CD4-positive, alpha-beta memory T cell (primary cell): ENCODE measurements around the gene UTP25. TPM values are rescaled to one million over a fixed set of nuclear protein-coding genes. Genes with fewer than 3 reads are reported as not detected.

ENCODE experiments used
- CTCF ChIA-PET: fragments of 350-600 bp; sonication (Branson Sonifier 250); formaldehyde crosslinking; loops from one replicate; lab custom pipeline; 2021; ENCODE audit warnings: inconsistent platforms; ENCODE audit not compliant: partially characterized antibody; lab: Charles Lee
- POLR2A ChIA-PET: fragments of 350-600 bp; sonication (Branson Sonifier 250); formaldehyde crosslinking; loops from one replicate; lab custom pipeline; 2021; ENCODE audit not compliant: partially characterized antibody; lab: Charles Lee
- DNase-seq, 5 donors: peaks; one replicate each; pipeline versions ENCODE4 v3.0.0 to v3.0.0-alpha.2; 2020 to 2022; ENCODE audit warnings: mixed read lengths in 1 of 5
- H3K27ac ChIP-seq: one replicate; pipeline ENCODE4 v1.7.0; 2013; ENCODE audit warnings: low read depth, low read length
- H3K27me3 ChIP-seq: 2 replicates; pipeline ENCODE4 v1.7.0; 2013; ENCODE audit warnings: mild to moderate bottlenecking, low read length, moderate library complexity; ENCODE audit not compliant: insufficient read depth
- H3K36me3 ChIP-seq: 2 replicates; pipeline ENCODE4 v1.7.0; 2013; ENCODE audit warnings: mild to moderate bottlenecking, low read length, moderate library complexity; ENCODE audit not compliant: insufficient read depth
- H3K4me1 ChIP-seq: 2 replicates; pipeline ENCODE4 v1.7.0; 2013; ENCODE audit warnings: mild to moderate bottlenecking, low read length, moderate library complexity; ENCODE audit not compliant: insufficient read depth
- H3K4me3 ChIP-seq, 2 donors: one replicate each; pipeline ENCODE4 v1.7.0; 2013; ENCODE audit warnings: low read length in 2 of 2, mild to moderate bottlenecking in 1 of 2
- H3K9me3 ChIP-seq, 2 donors: one replicate each; pipeline ENCODE4 v1.7.0; 2013; ENCODE audit warnings: low read length in 2 of 2, control low read depth in 1 of 2; ENCODE audit not compliant: control insufficient read depth in 1 of 2
- H3K27ac Mint-ChIP-seq, 7 donors: one replicate each; pipeline ENCODE4 v1.8.0; 2020 to 2021; ENCODE audit warnings: mixed read lengths in 7 of 7, mild to moderate bottlenecking in 6 of 7, inconsistent platforms in 3 of 7, moderate library complexity in 3 of 7
- H3K27me3 Mint-ChIP-seq, 2 donors: one replicate each; pipeline ENCODE4 v1.8.0; 2020 to 2021; ENCODE audit warnings: mixed read lengths in 2 of 2
- H3K36me3 Mint-ChIP-seq, 2 donors: one replicate each; pipeline ENCODE4 v1.8.0; 2020 to 2021; ENCODE audit warnings: mixed read lengths in 2 of 2, inconsistent platforms in 1 of 2, mild to moderate bottlenecking in 1 of 2
- H3K4me1 Mint-ChIP-seq, 4 donors: one replicate each; pipeline ENCODE4 v1.8.0; 2020 to 2021; ENCODE audit warnings: mixed read lengths in 4 of 4, mild to moderate bottlenecking in 1 of 4
- H3K4me3 Mint-ChIP-seq, 8 donors: one replicate each; pipeline ENCODE4 v1.8.0; 2020 to 2021; ENCODE audit warnings: mixed read lengths in 8 of 8, mild to moderate bottlenecking in 7 of 8, moderate library complexity in 6 of 8, inconsistent platforms in 3 of 8
- H3K9me3 Mint-ChIP-seq, 8 donors: one replicate each; pipeline ENCODE4 v1.8.0; 2020 to 2021; ENCODE audit warnings: mixed read lengths in 8 of 8, mild to moderate bottlenecking in 5 of 8, inconsistent platforms in 3 of 8, moderate library complexity in 1 of 8
- intact Hi-C: fragments of 100-400 bp; cut with micrococcal nuclease; formaldehyde crosslinking; loops from one replicate; pipeline ENCODE4 v1.15.1; 2023
- polyA plus RNA-seq, 2 donors: library from polyadenylated mRNA; unstranded; fragments of 300-500 nt; fragmentation: Illumina TruSeq; gene quantifications; one replicate each; pipeline ENCODE4 v1.2.3, GENCODE V29; 2021
- total RNA-seq, 2 experiments: library from RNA; stranded (reverse); gene quantifications; one replicate each; pipeline ENCODE4 v1.2.3, GENCODE V29; 2021

The UTP25 gene
- total and polyA plus RNA-seq, 4 experiments from 2014 or later: 3.7 to 13.6 (median 9.4) TPM

GRCh38 chr1:209877087-209877764 lies 49.5 kb downstream of the UTP25 start:
- Mint-ChIP-seq H3K36me3 (no peaks in the 10 kb centered on the region), H3K4me3 (no peak overlapping the region), H3K27me3 (peaks cover 24 to 35% of the 10 kb centered on the region in 2 donors), H3K4me1 (peaks cover 0 to 1% (median 0%) of the 10 kb centered on the region in 4 donors), H3K9me3 (no peaks in the 10 kb centered on the region), H3K27ac (no peak overlapping the region)
- POLR2A ChIA-PET: no interaction called here
- intact Hi-C loops: no loop called here
- Histone ChIP-seq H3K27me3 (no peaks in the 10 kb centered on the region), H3K36me3 (no peaks in the 10 kb centered on the region), H3K9me3 (no peaks in the 10 kb centered on the region), H3K4me1 (no peaks in the 10 kb centered on the region), H3K27ac (no peak overlapping the region), H3K4me3 (no peak overlapping the region)
- DNase-seq: no peak
- CTCF ChIA-PET: no interaction called here

GRCh38 chr1:209878964-209879363 lies 51.2 kb downstream of the UTP25 start:
- CTCF ChIA-PET: no interaction called here
- intact Hi-C loops: no loop called here
- Mint-ChIP-seq H3K4me1 (peaks cover 0 to 1% (median 0%) of the 10 kb centered on the region in 4 donors), H3K36me3 (no peaks in the 10 kb centered on the region), H3K27ac (no peak overlapping the region), H3K4me3 (no peak overlapping the region), H3K27me3 (peaks cover 21 to 30% of the 10 kb centered on the region in 2 donors), H3K9me3 (no peaks in the 10 kb centered on the region)
- no peaks in the 10 kb centered on the region for H3K27me3 ChIP-seq
- no peak overlapping the region for H3K27ac ChIP-seq
- H3K9me3 ChIP-seq: no peaks in the 10 kb centered on the region
- H3K4me3 ChIP-seq: no peak overlapping the region
- POLR2A ChIA-PET: no interaction called here
- H3K4me1 ChIP-seq: no peaks in the 10 kb centered on the region
- no peaks in the 10 kb centered on the region for H3K36me3 ChIP-seq
- DNase-seq: no peak

GRCh38 chr1:209879539-209879938 lies 51.8 kb downstream of the UTP25 start:
- no peaks in the 10 kb centered on the region for H3K36me3 Mint-ChIP-seq
- no peaks in the 10 kb centered on the region for H3K9me3 ChIP-seq
- ChIA-PET POLR2A (no interaction called here), CTCF (no interaction called here)
- intact Hi-C loops: no loop called here
- no peaks in the 10 kb centered on the region for H3K9me3 Mint-ChIP-seq
- no peaks in the 10 kb centered on the region for H3K27me3 ChIP-seq
- no peak overlapping the region for H3K27ac Mint-ChIP-seq
- peaks cover 23 to 32% of the 10 kb centered on the region in 2 donors for H3K27me3 Mint-ChIP-seq
- no peak overlapping the region for H3K4me3 ChIP-seq
- no peaks in the 10 kb centered on the region for H3K36me3 ChIP-seq
- H3K4me1 ChIP-seq: no peaks in the 10 kb centered on the region
- no peak for DNase-seq
- H3K4me3 Mint-ChIP-seq: no peak overlapping the region
- peaks cover 0 to 1% (median 0%) of the 10 kb centered on the region in 4 donors for H3K4me1 Mint-ChIP-seq
- no peak overlapping the region for H3K27ac ChIP-seq

GRCh38 chr1:209880031-209880430 lies 52.3 kb downstream of the UTP25 start:
- no peaks in the 10 kb centered on the region for H3K9me3 ChIP-seq
- CTCF ChIA-PET: no interaction called here
- no peaks in the 10 kb centered on the region for H3K27me3 ChIP-seq
- no peak overlapping the region for H3K27ac ChIP-seq
- H3K4me3 Mint-ChIP-seq: no peak overlapping the region
- DNase-seq: no peak
- H3K27me3 Mint-ChIP-seq: peaks cover 20 to 32% of the 10 kb centered on the region in 2 donors
- H3K36me3 Mint-ChIP-seq: no peaks in the 10 kb centered on the region
- no peaks in the 10 kb centered on the region for H3K36me3 ChIP-seq
- H3K4me3 ChIP-seq: no peak overlapping the region
- no peaks in the 10 kb centered on the region for H3K4me1 ChIP-seq
- POLR2A ChIA-PET: no interaction called here
- H3K4me1 Mint-ChIP-seq: peaks cover 0 to 1% (median 0%) of the 10 kb centered on the region in 4 donors
- intact Hi-C loops: no loop called here
- H3K9me3 Mint-ChIP-seq: no peaks in the 10 kb centered on the region
- no peak overlapping the region for H3K27ac Mint-ChIP-seq

- POLR2A ChIA-PET: no interaction called here
- no peaks in the 10 kb centered on the region for H3K27me3 ChIP-seq
- H3K9me3 ChIP-seq: no peaks in the 10 kb centered on the region
- intact Hi-C loops: no loop called here
- H3K27me3 Mint-ChIP-seq: peaks cover 26 to 34% of the 10 kb centered on the region in 2 donors
- peaks cover 0 to 1% (median 0%) of the 10 kb centered on the region in 4 donors for H3K4me1 Mint-ChIP-seq
- H3K4me1 ChIP-seq: no peaks in the 10 kb centered on the region
- H3K27ac ChIP-seq: no peak overlapping the region
- H3K36me3 ChIP-seq: no peaks in the 10 kb centered on the region
- H3K27ac Mint-ChIP-seq: no peak overlapping the region
- no peak overlapping the region for H3K4me3 ChIP-seq
- no peaks in the 10 kb centered on the region for H3K9me3 Mint-ChIP-seq
- H3K36me3 Mint-ChIP-seq: no peaks in the 10 kb centered on the region
- no peak overlapping the region for H3K4me3 Mint-ChIP-seq
- CTCF ChIA-PET: interaction anchor here (1.1 kb wide), 1 partner anchor 108 kb away, joined by 3 read pairs; no protein-coding TSS in a partner anchor
- DNase-seq: no peak
Measured at GRCh38 chr1:209881619-209882018, 53.8 kb downstream of the UTP25 start.

GRCh38 chr1:209882286-209882685 lies 54.5 kb downstream of the UTP25 start:
- no peak overlapping the region for H3K4me3 Mint-ChIP-seq
- Histone ChIP-seq H3K9me3 (no peaks in the 10 kb centered on the region), H3K4me3 (no peak overlapping the region), H3K27ac (no peak overlapping the region), H3K4me1 (no peaks in the 10 kb centered on the region), H3K27me3 (no peaks in the 10 kb centered on the region), H3K36me3 (no peaks in the 10 kb centered on the region)
- H3K4me1 Mint-ChIP-seq: peaks cover 0 to 1% (median 0%) of the 10 kb centered on the region in 4 donors
- no peaks in the 10 kb centered on the region for H3K36me3 Mint-ChIP-seq
- peaks cover 31 to 39% of the 10 kb centered on the region in 2 donors for H3K27me3 Mint-ChIP-seq
- H3K9me3 Mint-ChIP-seq: no peaks in the 10 kb centered on the region
- intact Hi-C loops: no loop called here
- ChIA-PET POLR2A (no interaction called here), CTCF (no interaction called here)
- no peak overlapping the region for H3K27ac Mint-ChIP-seq
- DNase-seq: no peak

- Histone ChIP-seq H3K4me3 (no peak overlapping the region), H3K9me3 (no peaks in the 10 kb centered on the region), H3K36me3 (no peaks in the 10 kb centered on the region), H3K4me1 (no peaks in the 10 kb centered on the region), H3K27me3 (no peaks in the 10 kb centered on the region), H3K27ac (no peak overlapping the region)
- CTCF ChIA-PET: interaction anchor here (1.6 kb wide), 1 partner anchor 23 kb away, joined by 4 read pairs; no protein-coding TSS in a partner anchor
- POLR2A ChIA-PET: no interaction called here
- Mint-ChIP-seq H3K9me3 (no peaks in the 10 kb centered on the region), H3K36me3 (no peaks in the 10 kb centered on the region), H3K27ac (no peak overlapping the region), H3K27me3 (peaks cover 33 to 41% of the 10 kb centered on the region in 2 donors), H3K4me1 (no peaks in the 10 kb centered on the region), H3K4me3 (no peak overlapping the region)
- intact Hi-C loops: no loop called here
- no peak for DNase-seq
Measured at GRCh38 chr1:209882942-209883340, 55.2 kb downstream of the UTP25 start.
